Tibial artery (tissue), 4 donors: Measurements from ENCODE around the gene TEKT3.

Experiments used
- DNase-seq, 2 donors: peaks; one replicate each; pipeline ENCODE4 v3.0.0-alpha.2; 2019
- H3K27ac ChIP-seq, 2 donors: fragments of 200-600 bp; sonication (generic) in 1 of 2; 1 replicate in 1 of 2; 2 replicates in 1 of 2; pipeline ENCODE4 v1.5.1; 2018 to 2019; ENCODE audit warnings: mild to moderate bottlenecking in 1 of 2
- H3K27me3 ChIP-seq, 2 donors: fragments of 200-600 bp; sonication (generic) in 1 of 2; one replicate each; pipeline versions ENCODE4 v1.5.1 to v1.6.0; 2016 to 2019
- H3K36me3 ChIP-seq, 3 donors: fragments of 200-600 bp; sonication (generic) in 2 of 3; one replicate each; pipeline ENCODE4 v1.5.1; 2016 to 2019; ENCODE audit warnings: mild to moderate bottlenecking in 2 of 3
- H3K4me1 ChIP-seq, 4 donors: fragments of 200-600 bp; sonication (generic) in 2 of 4; 1 replicate in 3 of 4; 2 replicates in 1 of 4; pipeline ENCODE4 v1.5.1; 2016 to 2019
- H3K4me3 ChIP-seq, 2 donors: fragments of 200-600 bp; sonication (generic) in 1 of 2; 1 replicate in 1 of 2; 2 replicates in 1 of 2; pipeline ENCODE4 v1.5.1; 2018 to 2019; ENCODE audit warnings: mild to moderate bottlenecking in 2 of 2
- H3K9me3 ChIP-seq, 3 donors: fragments of 200-600 bp; sonication (generic) in 1 of 3; one replicate each; pipeline ENCODE4 v1.5.1; 2016 to 2019
- CTCF ChIP-seq, 2 experiments: fragments of 200-600 bp in 1 of 2; fragments of 450-650 bp in 1 of 2; IDR thresholded peaks; one replicate each; pipeline ENCODE4 v1.5.1; 2017 to 2019; ENCODE audit warnings: antibody characterized with exemption in 2 of 2, mild to moderate bottlenecking in 1 of 2, moderate library complexity in 1 of 2
- intact Hi-C: fragments of 100-400 bp; cut with DNase I; formaldehyde crosslinking; loops from one replicate; pipeline ENCODE4 v1.15.0; 2023; ENCODE audit warnings: low total_unique reads

The TEKT3 gene

GRCh38 chr17:15382914-15383313 lies 41.5 kb upstream of the TEKT3 start:
- H3K27me3 ChIP-seq, result no peaks in the 10 kb centered on the region
- no peaks in the 10 kb centered on the region for H3K36me3 ChIP-seq
- no peak for TF ChIP-seq CTCF (IDR thresholded peaks at IDR 0.05)
- H3K9me3 ChIP-seq, result no peaks in the 10 kb centered on the region
- H3K4me3 ChIP-seq, result no peak overlapping the region
- peaks cover 0 to 5% (median 0%) of the 10 kb centered on the region in 4 donors for H3K4me1 ChIP-seq
- DNase-seq, result no peak
- intact Hi-C loops, result no loop called here
- H3K27ac ChIP-seq, result no peak overlapping the region

- no peak for DNase-seq
- Histone ChIP-seq H3K36me3 (no peaks in the 10 kb centered on the region), H3K4me1 (peaks cover 0 to 8% (median 3%) of the 10 kb centered on the region in 4 donors), H3K9me3 (no peaks in the 10 kb centered on the region), H3K4me3 (no peak overlapping the region), H3K27me3 (no peaks in the 10 kb centered on the region), H3K27ac (no peak overlapping the region)
- intact Hi-C loops, result no loop called here
- no peak for TF ChIP-seq CTCF (IDR thresholded peaks at IDR 0.05)
Observed at GRCh38 chr17:15381707-15382106, 40.3 kb upstream of the TEKT3 start.

GRCh38 chr17:15380446-15380845 lies 39.0 kb upstream of the TEKT3 start:
- no peaks in the 10 kb centered on the region for H3K36me3 ChIP-seq
- H3K9me3 ChIP-seq, result no peaks in the 10 kb centered on the region
- intact Hi-C loops, result no loop called here
- TF ChIP-seq CTCF (IDR thresholded peaks at IDR 0.05), result no peak
- no peak for DNase-seq
- H3K4me3 ChIP-seq, result no peak overlapping the region
- no peaks in the 10 kb centered on the region for H3K27me3 ChIP-seq
- H3K27ac ChIP-seq, result no peak overlapping the region
- H3K4me1 ChIP-seq, result peaks cover 0 to 8% (median 3%) of the 10 kb centered on the region in 4 donors

- H3K36me3 ChIP-seq, result no peaks in the 10 kb centered on the region
- no peak for DNase-seq
- TF ChIP-seq CTCF (IDR thresholded peaks at IDR 0.05), result no peak
- H3K4me3 ChIP-seq, result no peak overlapping the region
- H3K27me3 ChIP-seq, result no peaks in the 10 kb centered on the region
- H3K9me3 ChIP-seq, result no peaks in the 10 kb centered on the region
- peaks cover 0 to 8% (median 3%) of the 10 kb centered on the region in 4 donors for H3K4me1 ChIP-seq
- no peak overlapping the region for H3K27ac ChIP-seq
- intact Hi-C loops, result no loop called here
Observed at GRCh38 chr17:15379659-15380058, 38.3 kb upstream of the TEKT3 start.

- no peak for DNase-seq
- no peaks in the 10 kb centered on the region for H3K9me3 ChIP-seq
- H3K27ac ChIP-seq, result no peak overlapping the region
- H3K27me3 ChIP-seq, result no peaks in the 10 kb centered on the region
- intact Hi-C loops, result no loop called here
- no peak for TF ChIP-seq CTCF (IDR thresholded peaks at IDR 0.05)
- no peaks in the 10 kb centered on the region for H3K36me3 ChIP-seq
- H3K4me1 ChIP-seq, result peaks cover 0 to 8% (median 0%) of the 10 kb centered on the region in 4 donors
- no peak overlapping the region for H3K4me3 ChIP-seq
Observed at GRCh38 chr17:15378243-15378642, 36.8 kb upstream of the TEKT3 start.

GRCh38 chr17:15377616-15378015 lies 36.2 kb upstream of the TEKT3 start:
- no peak for TF ChIP-seq CTCF (IDR thresholded peaks at IDR 0.05)
- Histone ChIP-seq H3K4me1 (peaks cover 0 to 8% (median 0%) of the 10 kb centered on the region in 4 donors), H3K4me3 (no peak overlapping the region), H3K9me3 (no peaks in the 10 kb centered on the region), H3K27me3 (no peaks in the 10 kb centered on the region), H3K27ac (no peak overlapping the region), H3K36me3 (no peaks in the 10 kb centered on the region)
- intact Hi-C loops, result no loop called here
- DNase-seq, result no peak
